K562 (cell line): ENCODE data around the gene MYO5C. TPM values are rescaled to one million over a fixed set of nuclear protein-coding genes. Genes with fewer than 3 reads are reported as not detected.

ENCODE experiments used
- ATAC-seq: fragments of 200-7000 bp; cut with Tn5 transposase; 3 replicates; pipeline ENCODE4 v1.9.1; 2020; ENCODE audit warnings: moderate library complexity
- BruUV-seq: library from RNA; stranded (reverse); fragments of 400-500 nt; replicated peaks from 2 replicates; lab custom pipeline; 2021; lab: Mats Ljungman, UMichigan
- CTCF ChIA-PET: fragments of 300-600 bp; formaldehyde crosslinking; extraction: SDS; loops from one replicate; lab custom pipeline; 2021; ENCODE audit warnings: low intra/inter-chr PET ratio; lab: Yijun Ruan, JAX
- POLR2A ChIA-PET: fragments of 300-600, 350-650 bp; sonication (Branson Sonifier 250); formaldehyde crosslinking; extraction: SDS; loops from one replicate; lab custom pipeline; 2021; ENCODE audit warnings: antibody characterized with exemption, inconsistent platforms; lab: Yijun Ruan, JAX
- DNase-seq, 4 experiments: peaks; one replicate each; pipeline versions ENCODE4 v3.0.0 to v3.0.0-alpha.2; 2011 to 2018; ENCODE audit warnings: low spot score in 3 of 4, mixed read lengths in 3 of 4; ENCODE audit errors: extremely low read depth in 1 of 4
- FAIRE-seq: peaks from 2 replicates; lab custom pipeline; 2011; peaks lifted over from hg19 to GRCh38; lab: Jason Lieb, UNC
- H2AFZ ChIP-seq: 2 replicates; pipeline ENCODE4 v1.6.0; 2011; ENCODE audit warnings: low read depth, low read length, control low read depth, inconsistent platforms
- H3K27ac ChIP-seq: fragments of 200-600 bp; 3 replicates; pipeline ENCODE4 v1.8.0; 2011; ENCODE audit warnings: low read depth, mild to moderate bottlenecking, control low read depth, inconsistent platforms, low read length, moderate library complexity, mixed read lengths; ENCODE audit errors: extremely low read depth
- H3K27me3 ChIP-seq, 2 experiments: fragments of 300-600 bp in 1 of 2; 2 replicates in 1 of 2; 3 replicates in 1 of 2; pipeline versions ENCODE4 v1.6.0 to v1.8.0; 2011; ENCODE audit warnings: inconsistent platforms in 2 of 2, low read length in 2 of 2, mild to moderate bottlenecking in 1 of 2, mixed read lengths in 1 of 2, moderate library complexity in 1 of 2; ENCODE audit not compliant: control insufficient read depth in 2 of 2, insufficient read depth in 2 of 2
- H3K36me3 ChIP-seq: fragments of 300-600 bp; 3 replicates; pipeline ENCODE4 v1.8.0; 2011; ENCODE audit warnings: mild to moderate bottlenecking, low read length, inconsistent platforms; ENCODE audit not compliant: control insufficient read depth, insufficient read depth
- H3K4me1 ChIP-seq, 2 experiments: fragments of 200-600 bp in 1 of 2; replicated peaks in 1 of 2; 2 replicates in 1 of 2; 3 replicates in 1 of 2; pipeline versions ENCODE4 v1.5.1 to v1.8.0; 2011; ENCODE audit warnings: inconsistent platforms in 2 of 2, low read length in 2 of 2, mild to moderate bottlenecking in 1 of 2, mixed read lengths in 1 of 2, moderate library complexity in 1 of 2; ENCODE audit not compliant: control insufficient read depth in 2 of 2, insufficient read depth in 2 of 2
- H3K4me2 ChIP-seq: 2 replicates; pipeline ENCODE4 v1.6.1; 2011; ENCODE audit warnings: low read length, control low read depth, inconsistent platforms, mixed read lengths; ENCODE audit not compliant: insufficient read depth
- H3K4me3 ChIP-seq: fragments of 200-600 bp; sonication (generic), shearing (Covaris generic); 2 replicates; pipeline ENCODE4 v1.5.1; 2016; ENCODE audit warnings: control low read depth, inconsistent platforms
- H3K79me2 ChIP-seq: fragments of 200-600 bp; 3 replicates; pipeline ENCODE4 v1.8.0; 2011; ENCODE audit warnings: low read length, inconsistent platforms; ENCODE audit not compliant: control insufficient read depth, insufficient read depth
- H3K9ac ChIP-seq, 2 experiments: 2 replicates each; pipeline versions ENCODE4 v1.6.0 to v1.6.1; 2011; ENCODE audit warnings: low read depth in 2 of 2, low read length in 2 of 2, control low read depth in 1 of 2, inconsistent platforms in 1 of 2, mild to moderate bottlenecking in 1 of 2, mixed read lengths in 1 of 2; ENCODE audit not compliant: insufficient read depth in 1 of 2
- H3K9me1 ChIP-seq: one replicate; pipeline ENCODE4 v1.6.0; 2011; ENCODE audit warnings: inconsistent platforms, mild to moderate bottlenecking, low read length, moderate library complexity; ENCODE audit not compliant: control insufficient read depth, insufficient read depth
- H3K9me3 ChIP-seq: replicated peaks from 2 replicates; pipeline ENCODE4 v1.5.1; 2011; ENCODE audit warnings: low read depth, low read length, inconsistent platforms; ENCODE audit not compliant: control insufficient read depth, insufficient read depth
- H4K20me1 ChIP-seq: replicated peaks from 2 replicates; pipeline ENCODE4 v1.6.1; 2011; ENCODE audit warnings: low read length, inconsistent platforms, mixed read lengths; ENCODE audit not compliant: control insufficient read depth, insufficient read depth
- FOXA3 ChIP-seq, 2 experiments: fragments of 450-650 bp in 1 of 2; sonication (generic) in 1 of 2; formaldehyde crosslinking; IDR thresholded peaks in 1 of 2; conservative IDR thresholded peaks in 1 of 2; 2 replicates each; pipeline versions ENCODE4 v1.4.0 to v1.8.0; 2020 to 2022; ENCODE audit warnings: mild to moderate bottlenecking in 2 of 2, missing genetic modification reagents in 1 of 2
- MBD1 ChIP-seq: fragments of 250-450 bp; sonication (Bioruptor Pico); IDR thresholded peaks from 2 replicates; pipeline ENCODE4 v1.8.0; 2022; ENCODE audit warnings: inconsistent platforms
- MITF ChIP-seq: IDR thresholded peaks from 2 replicates; pipeline ENCODE4 v1.6.1; 2014; ENCODE audit warnings: antibody characterized with exemption
- NEUROD1 ChIP-seq: fragments of 150-350 bp; IDR thresholded peaks from 2 replicates; pipeline ENCODE4 v1.6.1; 2014; ENCODE audit warnings: borderline replicate concordance, low read length, low read depth; ENCODE audit not compliant: partially characterized antibody
- TAF15 ChIP-seq: fragments of 200-400 bp; formaldehyde crosslinking; IDR thresholded peaks from 2 replicates; pipeline ENCODE4 v1.6.1; 2017; ENCODE audit warnings: mild to moderate bottlenecking, low read depth, low read length, moderate library complexity
- TBL1XR1 ChIP-seq, 2 experiments: IDR thresholded peaks; 2 replicates each; pipeline ENCODE4 v1.6.1; 2012; ENCODE audit warnings: improper control_type of control experiment in 2 of 2, low read length in 2 of 2, mild to moderate bottlenecking in 1 of 2
- TSHZ1 ChIP-seq: fragments of 250-450 bp; sonication (Bioruptor Pico); IDR thresholded peaks from 2 replicates; pipeline ENCODE4 v1.4.0; 2020; ENCODE audit warnings: mild to moderate bottlenecking, moderate library complexity
- ZC3H4 ChIP-seq: sonication (generic); formaldehyde crosslinking; IDR thresholded peaks from 2 replicates; pipeline ENCODE4 v1.9.0; 2021; ENCODE audit warnings: missing genetic modification reagents, borderline replicate concordance
- WGBS: fragments of 100-300 bp; shearing (Covaris generic); methylation state at CpG from one replicate; pipeline ENCODE4 v1.1.6; 2016; ENCODE audit warnings: low coverage, mixed read lengths; ENCODE audit not compliant: insufficient coverage; ENCODE audit errors: missing lambda C conversion rate; 5-methylcytosine and 5-hydroxymethylcytosine counted together
- in situ Hi-C: fragments of 300-500 bp; cut with MboI; formaldehyde crosslinking; loops from 4 replicates; pipeline ENCODE4 v1.15.0; 2018; ENCODE audit warnings: inconsistent platforms, mixed read lengths
- intact Hi-C: fragments of 100-400 bp; cut with micrococcal nuclease; formaldehyde crosslinking; loops from 2 replicates; pipeline ENCODE4 v1.14.2; 2022
- polyA plus RNA-seq, 8 experiments: library from polyadenylated mRNA; depleted of rRNA in 4 of 8; stranded (reverse) in 5 of 8; unstranded in 3 of 8; fragments of >200 nt; fragmentation: Nextera tagmentation in 2 of 8; fragmentation: Illumina TruSeq in 1 of 8; extraction: Ambion mirVana in 2 of 8; extraction: Trizol in 1 of 8; gene quantifications; 2 replicates each; pipeline versions ENCODE4 v1.2.1 to v1.2.3, GENCODE V29; 2011 to 2014; ENCODE audit warnings: inconsistent platforms in 1 of 8, missing spikeins in 1 of 8
- total RNA-seq, 7 experiments: library from RNA; depleted of rRNA in 6 of 7; stranded (reverse); fragments of >200 nt in 6 of 7; fragmentation: Illumina TruSeq in 2 of 7; extraction: Trizol in 2 of 7; gene quantifications; 2 replicates each; pipeline versions ENCODE4 v1.2.1 to v1.2.3, GENCODE V29; 2011 to 2021; ENCODE audit warnings: low replicate concordance in 1 of 7

The MYO5C gene
- total and polyA plus RNA-seq, 9 of the 15 experiments (the other 6 are each of a cell fraction or from before 2014, with no cell fraction given): 0.01 to 0.24 TPM; not detected in 7

GRCh38 chr15:52180851-52181450 is 114.7 kb downstream of the MYO5C start:
- intact Hi-C loops: no loop called here
- no peak for TF ChIP-seq NEUROD1
- no peak for TF ChIP-seq MBD1 (CRISPR knock-in tag)
- no peak for TF ChIP-seq TAF15
- no peak for TF ChIP-seq TBL1XR1 (IDR thresholded peaks at IDR 0.05; ENCODE audit: low read length in 2 of 2)
- no peak for TF ChIP-seq ZC3H4 (CRISPR knock-in tag)
- no peak for TF ChIP-seq MITF
- TF ChIP-seq TSHZ1 (CRISPR knock-in tag): no peak
- TF ChIP-seq FOXA3 (CRISPR knock-in tag; conservative IDR thresholded peaks at IDR 0.05 in 1 of 2, IDR thresholded peaks at IDR 0.05 in 1 of 2): no peak
- TF ChIP-seq, all 486 proteins: peak for 0
- BruUV-seq: no TSS peak
- H3K9ac ChIP-seq: no peak overlapping the region
- FAIRE-seq (no peak), DNase-seq (no peak), ATAC-seq (no peak)
- peaks cover 29 to 52% of the 10 kb centered on the region in 2 experiments; a peak in 4 of 5 replicates for H3K27me3 ChIP-seq
- in situ Hi-C loops: no loop called here
- H3K4me3 ChIP-seq: no peak overlapping the region
- H3K27ac ChIP-seq: no peak overlapping the region
- H2AFZ ChIP-seq: no peak overlapping the region
- H3K4me1 ChIP-seq: peaks cover 2 to 15% of the 10 kb centered on the region in 2 experiments; a peak in 3 of 5 replicates
- no peak overlapping the region for H3K4me2 ChIP-seq
- CTCF ChIA-PET: no interaction called here
- H3K79me2 ChIP-seq: no peaks in the 10 kb centered on the region
- 12% methylated on average over 10 of the region's 10 CpGs for WGBS
- no peaks in the 10 kb centered on the region for H3K36me3 ChIP-seq
- no peaks in the 10 kb centered on the region for H3K9me3 ChIP-seq
- H3K9me1 ChIP-seq: no peaks in the 10 kb centered on the region
- H4K20me1 ChIP-seq: 0 out of 2 replicates have a peak, but pooled peaks cover 5% of the 10 kb centered on the region
- POLR2A ChIA-PET: no interaction called here
